AG09309 (cell line): ENCODE data around the gene RECK.
A peak's percentile ranks its signal among the peaks of the same experiment; 100 is the strongest.

Source experiments
- DNase-seq: peaks from one replicate; pipeline ENCODE4 v3.0.0-alpha.2; 2010; ENCODE audit warnings: low read depth
- H3K4me3 ChIP-seq: 2 replicates; pipeline ENCODE4 v1.5.1; 2011; ENCODE audit warnings: mild to moderate bottlenecking, low read depth, low read length, moderate library complexity; ENCODE audit not compliant: control insufficient read depth
- TF ChIP-seq, protein P1 (sequence below): IDR thresholded peaks from 2 replicates; pipeline ENCODE4 v1.5.1; 2011; ENCODE audit warnings: mild to moderate bottlenecking, low read depth, low read length, inconsistent platforms; ENCODE audit not compliant: insufficient read depth, control insufficient read depth; ENCODE audit errors: missing control alignments

RECK gene

GRCh38 chr9:36040271-36040925 lies 3.7 kb downstream of the RECK start:
- peak overlapping the region; percentile 14 for H3K4me3 ChIP-seq
- TF ChIP-seq, protein P1, sequence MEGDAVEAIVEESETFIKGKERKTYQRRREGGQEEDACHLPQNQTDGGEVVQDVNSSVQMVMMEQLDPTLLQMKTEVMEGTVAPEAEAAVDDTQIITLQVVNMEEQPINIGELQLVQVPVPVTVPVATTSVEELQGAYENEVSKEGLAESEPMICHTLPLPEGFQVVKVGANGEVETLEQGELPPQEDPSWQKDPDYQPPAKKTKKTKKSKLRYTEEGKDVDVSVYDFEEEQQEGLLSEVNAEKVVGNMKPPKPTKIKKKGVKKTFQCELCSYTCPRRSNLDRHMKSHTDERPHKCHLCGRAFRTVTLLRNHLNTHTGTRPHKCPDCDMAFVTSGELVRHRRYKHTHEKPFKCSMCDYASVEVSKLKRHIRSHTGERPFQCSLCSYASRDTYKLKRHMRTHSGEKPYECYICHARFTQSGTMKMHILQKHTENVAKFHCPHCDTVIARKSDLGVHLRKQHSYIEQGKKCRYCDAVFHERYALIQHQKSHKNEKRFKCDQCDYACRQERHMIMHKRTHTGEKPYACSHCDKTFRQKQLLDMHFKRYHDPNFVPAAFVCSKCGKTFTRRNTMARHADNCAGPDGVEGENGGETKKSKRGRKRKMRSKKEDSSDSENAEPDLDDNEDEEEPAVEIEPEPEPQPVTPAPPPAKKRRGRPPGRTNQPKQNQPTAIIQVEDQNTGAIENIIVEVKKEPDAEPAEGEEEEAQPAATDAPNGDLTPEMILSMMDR, result no peak
- no peak for DNase-seq

GRCh38 chr9:36041506-36041905 lies 4.8 kb downstream of the RECK start:
- no peak for DNase-seq
- TF ChIP-seq, protein P1, result no peak

GRCh38 chr9:36045610-36046009 lies 8.9 kb downstream of the RECK start:
- no peak overlapping the region for H3K4me3 ChIP-seq
- no peak for DNase-seq
- TF ChIP-seq, protein P1, result no peak

More at GRCh38 chr9:36041506-36041905, 4.8 kb downstream of the RECK start:
- H3K4me3 ChIP-seq, result no peak overlapping the region

DNA sequence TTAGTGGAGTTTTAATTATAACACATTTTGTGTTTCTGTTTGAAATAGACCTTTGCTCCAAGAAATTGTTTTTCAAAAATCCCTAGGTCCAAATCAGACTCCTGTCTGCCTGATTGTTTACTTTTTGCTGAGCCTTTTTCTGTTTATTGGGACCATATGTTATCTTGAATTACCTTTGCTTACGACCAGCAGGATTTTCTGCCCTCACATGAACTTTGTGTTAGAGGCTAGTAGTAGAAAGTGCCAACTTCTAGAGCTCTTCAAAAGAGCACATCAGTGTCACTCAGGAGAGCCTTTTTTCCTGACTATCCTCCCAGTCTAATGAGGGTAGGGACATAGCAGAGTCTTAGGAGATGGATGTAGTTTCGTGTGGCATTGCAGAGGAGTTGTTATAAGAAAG lies 10.2 kb downstream of the RECK start:
- H3K4me3 ChIP-seq, result no peak overlapping the region
- TF ChIP-seq, protein P1, result no peak
- DNase-seq, result no peak

DNA sequence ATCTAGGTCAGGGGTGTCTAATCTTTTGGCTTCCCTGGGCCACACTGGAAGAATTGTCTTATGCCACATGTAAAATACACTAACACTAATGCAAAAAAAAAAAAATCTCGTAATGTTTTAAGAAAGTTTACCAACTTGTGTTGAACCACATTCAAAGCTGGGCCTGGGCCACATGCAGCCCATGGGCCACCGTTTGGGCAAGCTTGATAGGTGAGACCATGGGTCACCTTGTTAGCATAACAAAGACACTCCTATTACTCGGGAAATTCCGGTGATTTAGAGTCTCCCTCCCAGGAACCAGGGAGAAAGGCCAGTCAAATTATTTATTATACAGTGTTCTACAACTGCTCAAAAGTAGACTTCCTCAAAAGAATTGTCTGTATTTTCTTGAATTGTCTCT lies 12.7 kb downstream of the RECK start:
- DNase-seq, result no peak
- TF ChIP-seq, protein P1, result no peak
- H3K4me3 ChIP-seq, result no peak overlapping the region

GRCh38 chr9:36050476-36050875 lies 13.8 kb downstream of the RECK start:
- TF ChIP-seq, protein P1, result no peak
- no peak overlapping the region for H3K4me3 ChIP-seq
- DNase-seq, result no peak
